Kidney (tissue), 14 donors: ENCODE measurements around the gene FOS. TPM values are rescaled to one million over a fixed set of nuclear protein-coding genes. Genes with fewer than 3 reads are reported as not detected.

Experiments used
- DNase-seq, 5 donors: peaks; one replicate each; pipeline ENCODE4 v3.0.0-alpha.2; 2013 to 2020
- FAIRE-seq: peaks from 2 replicates; lab custom pipeline; 2012; peaks lifted over from hg19 to GRCh38; lab: Jason Lieb, UNC
- H3K27ac ChIP-seq, 2 donors: one replicate each; pipeline ENCODE4 v1.7.0; 2013; ENCODE audit warnings: low read depth in 2 of 2, low read length in 2 of 2, inconsistent platforms in 1 of 2
- H3K27me3 ChIP-seq: one replicate; pipeline ENCODE4 v1.7.1; 2013; ENCODE audit warnings: low read length, inconsistent platforms; ENCODE audit not compliant: control insufficient read depth, insufficient read depth
- H3K36me3 ChIP-seq, 3 donors: one replicate each; pipeline versions ENCODE4 v1.7.0 to v1.7.1; 2013; ENCODE audit warnings: low read length in 3 of 3, control low read depth in 1 of 3, inconsistent platforms in 1 of 3; ENCODE audit not compliant: insufficient read depth in 3 of 3, control insufficient read depth in 2 of 3
- H3K4me1 ChIP-seq, 3 donors: one replicate each; pipeline versions ENCODE4 v1.7.0 to v1.7.1; 2013; ENCODE audit warnings: low read length in 3 of 3, inconsistent platforms in 1 of 3, low read depth in 1 of 3; ENCODE audit not compliant: control insufficient read depth in 2 of 3, insufficient read depth in 2 of 3
- H3K4me3 ChIP-seq, 3 donors: one replicate each; pipeline versions ENCODE4 v1.7.0 to v1.8.1; 2013; ENCODE audit warnings: low read length in 3 of 3, control low read depth in 1 of 3, inconsistent platforms in 1 of 3
- H3K9ac ChIP-seq, 3 donors: one replicate each; pipeline versions ENCODE4 v1.7.0 to v1.7.1; 2013; ENCODE audit warnings: low read length in 3 of 3, control low read depth in 1 of 3, inconsistent platforms in 1 of 3
- H3K9me3 ChIP-seq, 3 donors: one replicate each; pipeline versions ENCODE4 v1.7.0 to v1.7.1; 2013; ENCODE audit warnings: low read length in 3 of 3, control low read depth in 1 of 3, inconsistent platforms in 1 of 3; ENCODE audit not compliant: control insufficient read depth in 2 of 3, insufficient read depth in 1 of 3
- intact Hi-C: fragments of 100-400 bp; cut with DNase I; formaldehyde crosslinking; loops from one replicate; pipeline ENCODE4 v1.11.1; 2022
- polyA plus RNA-seq: library from polyadenylated mRNA; stranded (reverse); fragments of 350-450 nt; fragmentation: Illumina TruSeq; extraction: RNeasy Lipid Tissue Mini Kit (QIAGEN cat#74804); gene quantifications from one replicate; pipeline ENCODE4 v1.2.3, GENCODE V29; 2014; ENCODE audit warnings: low read depth, low replicate concordance; ENCODE audit not compliant: insufficient read depth
- total RNA-seq: library from RNA; stranded (reverse); fragmentation: NEBNext Ultra II Directional; extraction: Animal tissue kit (Norgen Biotek cat#: 25700); gene quantifications from one replicate; pipeline ENCODE4 v1.2.1, GENCODE V29; 2021
- TF ChIP-seq, protein P1 (sequence below): IDR thresholded peaks from 3 replicates; pipeline ENCODE4 v1.5.1; 2012; ENCODE audit warnings: mild to moderate bottlenecking, moderate library complexity, borderline replicate concordance; ENCODE audit not compliant: insufficient read depth; ENCODE audit errors: extremely low read depth
- donor health status: control.
- donor health status: control.
- donor health status: control.
- donor health status: control.
- donor health status: control.
- donor health status: DM: yes; HTN: yes; CAD: no.
- donor health status: Normal renal cell carcinoma (clear cell type).

The FOS gene
- total and polyA plus RNA-seq, 2 donors from 2014 or later: 116 to 193 TPM

DNA sequence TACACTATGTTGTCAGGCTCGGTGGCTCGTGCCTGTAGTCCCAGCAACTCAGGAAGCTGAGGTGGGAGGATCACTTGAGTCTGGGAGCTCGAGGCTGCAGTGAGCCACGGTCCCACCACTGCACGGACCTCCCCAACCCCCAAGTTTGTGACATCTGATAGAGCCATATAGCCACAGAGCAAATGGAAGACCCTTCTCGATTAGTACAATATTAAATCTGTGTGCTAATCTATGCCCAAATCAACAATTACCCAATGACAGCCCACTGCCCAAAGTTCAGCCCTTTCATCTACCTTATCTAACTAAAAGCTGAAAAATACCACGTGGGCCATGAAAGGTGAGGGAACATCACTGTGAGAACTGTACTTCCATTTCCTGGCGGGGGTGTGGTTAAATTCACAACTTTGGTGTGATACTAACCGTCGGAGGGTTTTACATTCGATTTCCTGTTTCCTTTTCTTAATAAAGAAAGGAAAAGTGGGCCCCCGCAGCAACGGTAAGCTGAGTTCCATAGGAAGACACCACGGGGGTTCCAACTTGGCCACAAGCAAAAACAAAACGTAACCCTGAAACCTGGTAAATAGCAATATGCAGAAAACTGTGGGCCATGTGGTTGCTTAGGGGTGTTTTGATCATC lies 31.2 kb upstream of the FOS start:
- FAIRE-seq (no peak), DNase-seq (peak in 1 of 5 donors; percentile 48)
- intact Hi-C loops: no loop called here
- H3K27me3 ChIP-seq: no peaks in the 10 kb centered on the region
- no peak overlapping the region for H3K27ac ChIP-seq
- no peak overlapping the region for H3K9ac ChIP-seq
- no peaks in the 10 kb centered on the region for H3K9me3 ChIP-seq
- TF ChIP-seq, protein P1, sequence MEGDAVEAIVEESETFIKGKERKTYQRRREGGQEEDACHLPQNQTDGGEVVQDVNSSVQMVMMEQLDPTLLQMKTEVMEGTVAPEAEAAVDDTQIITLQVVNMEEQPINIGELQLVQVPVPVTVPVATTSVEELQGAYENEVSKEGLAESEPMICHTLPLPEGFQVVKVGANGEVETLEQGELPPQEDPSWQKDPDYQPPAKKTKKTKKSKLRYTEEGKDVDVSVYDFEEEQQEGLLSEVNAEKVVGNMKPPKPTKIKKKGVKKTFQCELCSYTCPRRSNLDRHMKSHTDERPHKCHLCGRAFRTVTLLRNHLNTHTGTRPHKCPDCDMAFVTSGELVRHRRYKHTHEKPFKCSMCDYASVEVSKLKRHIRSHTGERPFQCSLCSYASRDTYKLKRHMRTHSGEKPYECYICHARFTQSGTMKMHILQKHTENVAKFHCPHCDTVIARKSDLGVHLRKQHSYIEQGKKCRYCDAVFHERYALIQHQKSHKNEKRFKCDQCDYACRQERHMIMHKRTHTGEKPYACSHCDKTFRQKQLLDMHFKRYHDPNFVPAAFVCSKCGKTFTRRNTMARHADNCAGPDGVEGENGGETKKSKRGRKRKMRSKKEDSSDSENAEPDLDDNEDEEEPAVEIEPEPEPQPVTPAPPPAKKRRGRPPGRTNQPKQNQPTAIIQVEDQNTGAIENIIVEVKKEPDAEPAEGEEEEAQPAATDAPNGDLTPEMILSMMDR: no peak
- no peaks in the 10 kb centered on the region for H3K36me3 ChIP-seq
- no peak overlapping the region for H3K4me3 ChIP-seq
- H3K4me1 ChIP-seq: peaks cover 0 to under 1% (median 0%) of the 10 kb centered on the region in 3 donors

DNA sequence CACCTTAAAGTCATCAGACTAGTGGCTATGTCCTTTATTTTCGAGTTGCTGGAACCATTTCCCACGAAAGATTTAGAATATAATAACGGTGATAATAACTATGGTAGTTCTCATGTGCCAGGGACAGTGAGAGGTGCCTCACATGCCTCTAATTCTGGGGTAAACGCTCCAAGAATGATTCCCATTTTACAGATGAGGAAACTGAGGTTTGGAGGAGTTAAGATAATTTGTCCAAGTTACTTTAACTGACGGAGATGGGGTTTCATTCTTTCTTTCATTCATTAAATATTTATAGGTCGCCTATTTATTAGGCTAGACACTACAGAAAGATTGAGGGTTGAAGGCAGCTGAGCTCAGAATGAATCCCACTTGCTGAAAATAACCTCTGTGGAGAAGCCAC lies 30.7 kb upstream of the FOS start:
- FAIRE-seq: no peak
- TF ChIP-seq, protein P1: no peak

DNA sequence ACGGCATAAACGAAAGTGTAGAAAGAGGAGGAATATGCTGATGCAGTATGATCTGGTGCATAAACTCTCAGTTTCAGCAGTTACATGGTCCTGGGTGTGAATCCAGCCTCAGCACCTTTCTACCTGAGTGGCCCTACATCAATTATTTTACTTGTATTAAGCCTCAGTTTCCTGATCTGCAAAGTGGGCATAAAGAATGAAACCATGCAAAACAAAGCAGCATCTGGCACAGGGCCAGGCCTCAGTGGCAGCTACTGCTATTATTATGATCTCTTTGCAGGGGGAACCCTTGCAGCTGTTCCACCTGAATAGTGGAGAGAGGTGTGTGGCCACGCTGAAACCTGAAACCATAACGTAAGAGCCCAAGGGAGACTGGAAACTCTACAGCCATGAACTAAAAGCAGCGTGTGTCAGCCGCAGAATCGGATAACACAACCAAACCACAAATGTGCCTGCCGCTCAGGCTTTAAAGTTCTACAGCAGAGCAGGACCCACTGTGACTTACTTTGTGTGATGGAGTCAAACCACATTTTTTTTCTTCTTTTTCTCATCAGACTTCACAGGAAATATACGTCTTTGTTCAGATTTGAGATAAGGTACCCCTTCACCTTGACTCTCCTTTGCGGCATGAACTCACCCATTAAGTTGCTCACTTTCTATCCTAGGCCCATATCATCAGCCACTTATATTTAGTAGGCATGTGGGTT lies 29.2 kb upstream of the FOS start:
- FAIRE-seq: no peak
- Histone ChIP-seq H3K9ac (no peak overlapping the region), H3K36me3 (no peaks in the 10 kb centered on the region), H3K9me3 (no peaks in the 10 kb centered on the region), H3K4me1 (peaks cover 3 to 12% (median 7%) of the 10 kb centered on the region in 3 donors), H3K4me3 (no peak overlapping the region), H3K27ac (peak overlapping the region in 1 of 2 donors; percentile 43), H3K27me3 (no peaks in the 10 kb centered on the region)
- peak in 4 of 5 donors; percentile 46 to 68 (median 58) for DNase-seq
- intact Hi-C loops: no loop called here
- TF ChIP-seq, protein P1: no peak

More for the DNA sequence above, 30.7 kb upstream of the FOS start:
- intact Hi-C loops: no loop called here
- no peak overlapping the region for H3K9ac ChIP-seq
- no peak overlapping the region for H3K4me3 ChIP-seq
- DNase-seq: no peak
- H3K27me3 ChIP-seq: no peaks in the 10 kb centered on the region
- no peaks in the 10 kb centered on the region for H3K9me3 ChIP-seq
- no peak overlapping the region for H3K27ac ChIP-seq
- no peaks in the 10 kb centered on the region for H3K36me3 ChIP-seq
- H3K4me1 ChIP-seq: peaks cover 0 to 4% (median 0%) of the 10 kb centered on the region in 3 donors
